Right lobe of liver (tissue), 4 donors: ENCODE results near the gene OR5AU1.

Experiments
- CTCF ChIP-seq, 4 donors: fragments of 200-600 bp in 3 of 4; fragments of 450-650 bp in 1 of 4; IDR thresholded peaks; one replicate each; pipeline versions ENCODE4 v1.5.1 to v1.8.0; 2016 to 2022; ENCODE audit warnings: antibody characterized with exemption in 4 of 4, mild to moderate bottlenecking in 2 of 4
- POLR2A ChIP-seq: fragments of 450-650 bp; IDR thresholded peaks from one replicate; pipeline ENCODE4 v1.6.1; 2017; ENCODE audit warnings: antibody characterized with exemption, mild to moderate bottlenecking
- donor health status: DM: no; HTN: no; CAD: no.
- donor health status: DM: no; HTN: no; CAD: no.
- donor health status: DM: no; HTN: yes; CAD: no.

- TF ChIP-seq CTCF (IDR thresholded peaks at IDR 0.05) (no peak), POLR2A (no peak)
Measured at GRCh38 chr14:21200752-21201461, 45.0 kb upstream of the OR5AU1 start.
